Liver (tissue), 9 donors: ENCODE results near the gene SLC28A2. TPM values are rescaled to one million over a fixed set of nuclear protein-coding genes. Genes with fewer than 3 reads are reported as not detected.

Source experiments
- DNase-seq: peaks from one replicate; pipeline ENCODE4 v3.0.0-alpha.2; 2017; ENCODE audit warnings: low spot score
- H3K27ac ChIP-seq, 2 donors: one replicate each; pipeline ENCODE4 v1.7.0; 2013; ENCODE audit warnings: inconsistent platforms in 2 of 2, low read length in 2 of 2, control low read depth in 1 of 2, low read depth in 1 of 2, mild to moderate bottlenecking in 1 of 2
- H3K27me3 ChIP-seq, 4 donors: one replicate each; pipeline versions ENCODE4 v1.6.1 to v1.7.0; 2013; ENCODE audit warnings: low read length in 3 of 4, inconsistent platforms in 1 of 4, mild to moderate bottlenecking in 1 of 4, moderate library complexity in 1 of 4; ENCODE audit not compliant: control insufficient read depth in 4 of 4, insufficient read depth in 4 of 4
- H3K36me3 ChIP-seq, 4 donors: one replicate each; pipeline versions ENCODE4 v1.6.1 to v1.7.0; 2013; ENCODE audit warnings: low read length in 3 of 4, mild to moderate bottlenecking in 3 of 4, low read depth in 1 of 4, moderate library complexity in 1 of 4; ENCODE audit not compliant: control insufficient read depth in 4 of 4, insufficient read depth in 3 of 4
- H3K4me1 ChIP-seq, 4 donors: one replicate each; pipeline versions ENCODE4 v1.6.1 to v1.7.0; 2013; ENCODE audit warnings: low read length in 3 of 4, mild to moderate bottlenecking in 3 of 4, moderate library complexity in 1 of 4; ENCODE audit not compliant: control insufficient read depth in 4 of 4, insufficient read depth in 4 of 4
- H3K4me3 ChIP-seq, 3 donors: one replicate each; pipeline versions ENCODE4 v1.6.1 to v1.7.0; 2013; ENCODE audit warnings: low read length in 3 of 3, control low read depth in 1 of 3, low read depth in 1 of 3, mild to moderate bottlenecking in 1 of 3
- H3K9ac ChIP-seq, 2 donors: one replicate each; pipeline ENCODE4 v1.7.0; 2013; ENCODE audit warnings: low read length in 2 of 2, mild to moderate bottlenecking in 2 of 2, moderate library complexity in 2 of 2, control low read depth in 1 of 2, low read depth in 1 of 2
- H3K9me3 ChIP-seq, 4 donors: one replicate each; pipeline versions ENCODE4 v1.6.1 to v1.7.0; 2013; ENCODE audit warnings: low read length in 3 of 4; ENCODE audit not compliant: control insufficient read depth in 4 of 4
- CTCF ChIP-seq: fragments of 150-350 bp; IDR thresholded peaks from 2 replicates; pipeline ENCODE4 v1.5.1; 2017; ENCODE audit warnings: improper control_type of control experiment, low read depth, low read length; ENCODE audit not compliant: missing input control
- EGR1 ChIP-seq, 2 donors: IDR thresholded peaks; 2 replicates each; pipeline ENCODE4 v1.6.1; 2016 to 2018; ENCODE audit warnings: antibody characterized with exemption in 2 of 2, low read depth in 2 of 2
- FOXA2 ChIP-seq: IDR thresholded peaks from 2 replicates; pipeline ENCODE4 v1.6.1; 2016; ENCODE audit warnings: antibody characterized with exemption
- GABPA ChIP-seq, 2 donors: IDR thresholded peaks in 1 of 2; conservative IDR thresholded peaks in 1 of 2; 2 replicates each; pipeline ENCODE4 v1.6.1; 2016; ENCODE audit warnings: antibody characterized with exemption in 2 of 2, mild to moderate bottlenecking in 1 of 2, moderate library complexity in 1 of 2
- HNF4A ChIP-seq, 2 donors: conservative IDR thresholded peaks; 2 replicates each; pipeline ENCODE4 v1.6.1; 2016; ENCODE audit warnings: antibody characterized with exemption in 2 of 2, mild to moderate bottlenecking in 2 of 2
- JUND ChIP-seq, 2 donors: IDR thresholded peaks; 2 replicates each; pipeline ENCODE4 v1.6.1; 2016; ENCODE audit warnings: antibody characterized with exemption in 2 of 2
- RAD21 ChIP-seq, 2 donors: IDR thresholded peaks; 2 replicates each; pipeline ENCODE4 v1.6.1; 2016; ENCODE audit warnings: antibody characterized with exemption in 2 of 2, mild to moderate bottlenecking in 2 of 2
- RXRA ChIP-seq, 2 donors: IDR thresholded peaks; 2 replicates each; pipeline ENCODE4 v1.6.1; 2017 to 2018; ENCODE audit warnings: antibody characterized with exemption in 2 of 2, mild to moderate bottlenecking in 1 of 2
- WGBS: extraction: QIAGEN DNeasy Blood & Tissue Kit; methylation state at CpG from one replicate; pipeline ENCODE4 v1.1.7; 2013; 5-methylcytosine and 5-hydroxymethylcytosine counted together
- polyA plus RNA-seq, 2 donors: library from polyadenylated mRNA; stranded (reverse) in 1 of 2; unstranded in 1 of 2; fragments of 200-250 nt in 1 of 2; fragments of >200 nt in 1 of 2; fragmentation: Nextera tagmentation in 1 of 2; extraction: Ambion mirVana in 1 of 2; gene quantifications; one replicate each; pipeline versions ENCODE4 v1.2.1 to v1.2.3, GENCODE V29; 2013 to 2015
- total RNA-seq, 2 donors: library from RNA; depleted of rRNA; stranded (reverse); fragments of >200 nt; gene quantifications; one replicate each; pipeline ENCODE4 v1.2.3, GENCODE V29; 2014
- TF ChIP-seq, protein P1 (sequence below): IDR thresholded peaks from 2 replicates; pipeline ENCODE4 v1.6.1; 2016; ENCODE audit warnings: antibody characterized with exemption
- TF ChIP-seq, protein P2 (sequence below): IDR thresholded peaks from 2 replicates; pipeline ENCODE4 v1.6.1; 2016; ENCODE audit warnings: antibody characterized with exemption, mild to moderate bottlenecking
- TF ChIP-seq, protein P3 (sequence below): IDR thresholded peaks from 2 replicates; pipeline ENCODE4 v1.6.1; 2016; ENCODE audit warnings: antibody characterized with exemption
- donor health status: healthy.
- donor health status: healthy.
- donor health status: healthy.
- donor health status: healthy.
- donor health status: healthy.

The SLC28A2 gene
- total and polyA plus RNA-seq, 4 donors, result under 0.01 to 0.19 (median 0.02) TPM; not detected in 1

GRCh38 chr15:45304711-45305110, 52.7 kb downstream of the SLC28A2 start:
- TF ChIP-seq CTCF (no peak), FOXA2 (no peak), JUND (IDR thresholded peaks at IDR 0.05) (no peak), GABPA (IDR thresholded peaks at IDR 0.05 in 1 of 2, conservative IDR thresholded peaks at IDR 0.05 in 1 of 2) (no peak), EGR1 (IDR thresholded peaks at IDR 0.05; ENCODE audit: low read depth in 2 of 2) (no peak), RXRA (IDR thresholded peaks at IDR 0.05) (no peak)
- no peak overlapping the region for H3K4me3 ChIP-seq
- DNase-seq, result no peak
- no peak overlapping the region for H3K27ac ChIP-seq
- H3K36me3 ChIP-seq, result no peaks in the 10 kb centered on the region
- no peak overlapping the region for H3K9ac ChIP-seq
- no peaks in the 10 kb centered on the region for H3K27me3 ChIP-seq
- H3K4me1 ChIP-seq, result peaks cover 0 to 17% (median 5%) of the 10 kb centered on the region in 4 donors
- no peaks in the 10 kb centered on the region for H3K9me3 ChIP-seq
- 91% methylated on average over 3 of the region's 3 CpGs for WGBS

DNA sequence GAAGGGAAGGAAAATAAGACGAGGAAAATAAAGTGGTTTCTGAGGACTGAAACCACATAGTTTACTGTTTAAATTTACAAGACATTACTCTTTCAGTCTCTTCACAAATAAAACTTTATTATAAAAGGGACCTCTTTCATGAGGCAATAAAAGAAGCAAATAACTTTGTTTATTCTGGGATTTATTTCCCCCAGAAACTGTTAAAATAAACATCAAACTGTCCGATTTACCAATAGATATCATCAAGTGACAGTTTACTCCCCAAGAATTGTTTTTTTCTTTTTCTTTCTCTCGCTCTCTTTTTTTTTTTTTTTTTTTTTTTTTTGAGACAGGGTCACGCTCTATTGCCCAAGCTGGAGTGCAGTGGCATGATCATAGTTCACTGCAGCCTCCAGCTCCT, 54.1 kb downstream of the SLC28A2 start:
- H3K27me3 ChIP-seq, result no peaks in the 10 kb centered on the region
- H3K4me3 ChIP-seq, result no peak overlapping the region
- H3K36me3 ChIP-seq, result no peaks in the 10 kb centered on the region
- no peak overlapping the region for H3K9ac ChIP-seq
- H3K9me3 ChIP-seq, result no peaks in the 10 kb centered on the region
- 56% methylated on average over 4 of the region's 4 CpGs for WGBS
- TF ChIP-seq RAD21 (IDR thresholded peaks at IDR 0.05), result no peak
- TF ChIP-seq HNF4A (conservative IDR thresholded peaks at IDR 0.05), result no peak
- TF ChIP-seq, protein P1, sequence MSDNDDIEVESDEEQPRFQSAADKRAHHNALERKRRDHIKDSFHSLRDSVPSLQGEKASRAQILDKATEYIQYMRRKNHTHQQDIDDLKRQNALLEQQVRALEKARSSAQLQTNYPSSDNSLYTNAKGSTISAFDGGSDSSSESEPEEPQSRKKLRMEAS, result no peak
- TF ChIP-seq, protein P2, sequence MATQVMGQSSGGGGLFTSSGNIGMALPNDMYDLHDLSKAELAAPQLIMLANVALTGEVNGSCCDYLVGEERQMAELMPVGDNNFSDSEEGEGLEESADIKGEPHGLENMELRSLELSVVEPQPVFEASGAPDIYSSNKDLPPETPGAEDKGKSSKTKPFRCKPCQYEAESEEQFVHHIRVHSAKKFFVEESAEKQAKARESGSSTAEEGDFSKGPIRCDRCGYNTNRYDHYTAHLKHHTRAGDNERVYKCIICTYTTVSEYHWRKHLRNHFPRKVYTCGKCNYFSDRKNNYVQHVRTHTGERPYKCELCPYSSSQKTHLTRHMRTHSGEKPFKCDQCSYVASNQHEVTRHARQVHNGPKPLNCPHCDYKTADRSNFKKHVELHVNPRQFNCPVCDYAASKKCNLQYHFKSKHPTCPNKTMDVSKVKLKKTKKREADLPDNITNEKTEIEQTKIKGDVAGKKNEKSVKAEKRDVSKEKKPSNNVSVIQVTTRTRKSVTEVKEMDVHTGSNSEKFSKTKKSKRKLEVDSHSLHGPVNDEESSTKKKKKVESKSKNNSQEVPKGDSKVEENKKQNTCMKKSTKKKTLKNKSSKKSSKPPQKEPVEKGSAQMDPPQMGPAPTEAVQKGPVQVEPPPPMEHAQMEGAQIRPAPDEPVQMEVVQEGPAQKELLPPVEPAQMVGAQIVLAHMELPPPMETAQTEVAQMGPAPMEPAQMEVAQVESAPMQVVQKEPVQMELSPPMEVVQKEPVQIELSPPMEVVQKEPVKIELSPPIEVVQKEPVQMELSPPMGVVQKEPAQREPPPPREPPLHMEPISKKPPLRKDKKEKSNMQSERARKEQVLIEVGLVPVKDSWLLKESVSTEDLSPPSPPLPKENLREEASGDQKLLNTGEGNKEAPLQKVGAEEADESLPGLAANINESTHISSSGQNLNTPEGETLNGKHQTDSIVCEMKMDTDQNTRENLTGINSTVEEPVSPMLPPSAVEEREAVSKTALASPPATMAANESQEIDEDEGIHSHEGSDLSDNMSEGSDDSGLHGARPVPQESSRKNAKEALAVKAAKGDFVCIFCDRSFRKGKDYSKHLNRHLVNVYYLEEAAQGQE, result no peak
- TF ChIP-seq, protein P3, sequence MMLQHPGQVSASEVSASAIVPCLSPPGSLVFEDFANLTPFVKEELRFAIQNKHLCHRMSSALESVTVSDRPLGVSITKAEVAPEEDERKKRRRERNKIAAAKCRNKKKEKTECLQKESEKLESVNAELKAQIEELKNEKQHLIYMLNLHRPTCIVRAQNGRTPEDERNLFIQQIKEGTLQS, result no peak
- H3K4me1 ChIP-seq, result peaks cover 0 to 28% (median 15%) of the 10 kb centered on the region in 4 donors
- DNase-seq, result no peak
- H3K27ac ChIP-seq, result no peak overlapping the region
